Fibroblast of peridontal ligament (primary cell): Measurements from ENCODE around the gene PPEF1.
A peak's percentile ranks its signal among the peaks of the same experiment; 100 is the strongest.

ENCODE experiments used
- DNase-seq: peaks from one replicate; pipeline ENCODE4 v3.0.0-alpha.2; 2010; ENCODE audit errors: extremely low read depth

The PPEF1 gene, protein sequence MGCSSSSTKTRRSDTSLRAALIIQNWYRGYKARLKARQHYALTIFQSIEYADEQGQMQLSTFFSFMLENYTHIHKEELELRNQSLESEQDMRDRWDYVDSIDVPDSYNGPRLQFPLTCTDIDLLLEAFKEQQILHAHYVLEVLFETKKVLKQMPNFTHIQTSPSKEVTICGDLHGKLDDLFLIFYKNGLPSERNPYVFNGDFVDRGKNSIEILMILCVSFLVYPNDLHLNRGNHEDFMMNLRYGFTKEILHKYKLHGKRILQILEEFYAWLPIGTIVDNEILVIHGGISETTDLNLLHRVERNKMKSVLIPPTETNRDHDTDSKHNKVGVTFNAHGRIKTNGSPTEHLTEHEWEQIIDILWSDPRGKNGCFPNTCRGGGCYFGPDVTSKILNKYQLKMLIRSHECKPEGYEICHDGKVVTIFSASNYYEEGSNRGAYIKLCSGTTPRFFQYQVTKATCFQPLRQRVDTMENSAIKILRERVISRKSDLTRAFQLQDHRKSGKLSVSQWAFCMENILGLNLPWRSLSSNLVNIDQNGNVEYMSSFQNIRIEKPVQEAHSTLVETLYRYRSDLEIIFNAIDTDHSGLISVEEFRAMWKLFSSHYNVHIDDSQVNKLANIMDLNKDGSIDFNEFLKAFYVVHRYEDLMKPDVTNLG

DNA sequence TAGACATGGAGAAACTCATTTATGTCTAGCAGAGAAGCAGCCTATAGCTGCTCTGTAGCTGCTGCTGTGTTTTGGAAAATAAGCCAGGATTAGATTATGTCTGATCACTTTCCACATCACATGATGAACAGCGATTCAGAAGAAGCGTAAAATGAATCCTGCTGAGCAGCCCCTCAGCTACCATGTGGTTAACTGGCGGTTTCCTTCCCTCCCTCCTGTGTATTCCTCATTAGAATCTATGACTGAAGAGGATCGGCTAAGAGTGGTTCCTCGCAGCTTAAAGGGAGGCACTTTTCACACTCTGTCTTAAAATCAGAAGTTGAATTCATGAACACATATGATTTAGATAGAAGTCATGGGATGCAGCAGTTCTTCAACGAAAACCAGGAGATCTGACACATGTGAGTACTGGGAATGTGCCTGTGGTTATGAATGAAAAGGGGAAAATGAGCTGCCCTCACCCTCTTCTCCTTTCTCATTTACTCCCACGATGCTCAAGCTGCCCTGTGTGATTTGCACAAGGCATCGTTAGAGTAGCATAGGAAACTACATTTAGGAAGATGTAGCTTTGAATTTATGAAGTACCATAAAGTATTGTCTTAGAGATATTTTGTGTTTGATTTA, at the start of gene PPEF1:
TSS of gene PPEF1 (plus strand) at position 220 of the 624 bp plus-strand sequence. CDS start at position 356, 136 bp downstream.
- DNase-seq: no peak

DNA sequence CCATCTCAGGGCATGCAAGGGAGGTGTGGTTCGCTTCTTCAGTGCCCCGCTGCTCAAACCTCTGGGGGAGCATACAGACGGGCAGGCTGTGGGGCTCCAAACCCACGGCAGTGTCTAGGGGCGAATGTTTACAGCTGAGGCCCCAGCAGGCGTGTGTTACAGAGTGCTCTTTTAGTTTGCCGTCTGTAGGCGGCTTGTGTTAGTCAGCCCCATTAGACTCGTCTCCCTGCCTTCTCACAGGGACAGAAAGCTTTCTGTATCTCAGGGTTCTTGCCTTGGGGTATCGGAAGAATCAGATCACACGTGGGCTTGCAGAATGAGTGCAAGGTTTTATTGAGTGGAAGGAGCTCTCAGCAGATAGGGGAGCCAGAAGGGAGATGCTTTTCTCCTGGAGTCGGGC, 46.2 kb upstream of the PPEF1 start:
- DNase-seq: no peak

DNA sequence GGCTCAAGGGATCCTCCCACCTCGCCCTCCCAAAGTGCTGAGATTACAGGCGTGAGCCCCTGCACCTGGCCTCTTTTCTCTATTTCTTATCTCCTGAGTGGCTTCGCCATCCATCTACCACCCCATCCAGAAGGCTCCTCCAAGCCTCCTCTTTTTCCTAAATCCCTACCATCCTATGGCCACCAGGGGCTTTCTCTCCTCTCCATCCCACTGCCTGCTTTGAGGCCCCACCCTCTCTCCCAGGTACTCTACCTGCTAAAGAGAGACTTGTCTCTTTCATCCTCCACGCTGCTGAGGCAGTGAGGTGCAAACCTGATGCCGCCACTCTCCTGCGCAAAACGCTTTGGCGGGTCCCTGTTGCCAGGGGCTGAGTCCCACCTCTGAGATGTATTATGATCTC, 42.5 kb upstream of the PPEF1 start:
- DNase-seq: no peak

DNA sequence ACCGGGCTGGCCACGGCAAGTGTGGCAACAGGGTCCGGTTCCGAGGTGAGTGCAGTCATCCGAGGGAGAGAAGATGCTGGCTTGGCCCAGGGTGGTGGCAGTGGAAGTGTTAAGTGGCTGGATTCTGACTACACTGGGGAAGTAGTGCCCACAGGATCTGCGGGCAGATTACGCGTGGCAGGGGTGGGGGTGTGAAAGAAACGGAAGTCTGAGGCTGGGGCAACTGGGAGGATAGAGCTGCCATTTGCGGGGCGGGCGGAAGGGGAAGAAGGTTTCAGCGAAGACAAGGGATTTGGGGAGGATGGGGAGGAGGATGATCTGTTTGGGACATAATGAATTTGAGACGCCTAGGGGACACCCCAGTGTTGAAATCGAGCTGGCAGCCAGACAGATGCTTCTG, 40.8 kb upstream of the PPEF1 start:
- no peak for DNase-seq

DNA sequence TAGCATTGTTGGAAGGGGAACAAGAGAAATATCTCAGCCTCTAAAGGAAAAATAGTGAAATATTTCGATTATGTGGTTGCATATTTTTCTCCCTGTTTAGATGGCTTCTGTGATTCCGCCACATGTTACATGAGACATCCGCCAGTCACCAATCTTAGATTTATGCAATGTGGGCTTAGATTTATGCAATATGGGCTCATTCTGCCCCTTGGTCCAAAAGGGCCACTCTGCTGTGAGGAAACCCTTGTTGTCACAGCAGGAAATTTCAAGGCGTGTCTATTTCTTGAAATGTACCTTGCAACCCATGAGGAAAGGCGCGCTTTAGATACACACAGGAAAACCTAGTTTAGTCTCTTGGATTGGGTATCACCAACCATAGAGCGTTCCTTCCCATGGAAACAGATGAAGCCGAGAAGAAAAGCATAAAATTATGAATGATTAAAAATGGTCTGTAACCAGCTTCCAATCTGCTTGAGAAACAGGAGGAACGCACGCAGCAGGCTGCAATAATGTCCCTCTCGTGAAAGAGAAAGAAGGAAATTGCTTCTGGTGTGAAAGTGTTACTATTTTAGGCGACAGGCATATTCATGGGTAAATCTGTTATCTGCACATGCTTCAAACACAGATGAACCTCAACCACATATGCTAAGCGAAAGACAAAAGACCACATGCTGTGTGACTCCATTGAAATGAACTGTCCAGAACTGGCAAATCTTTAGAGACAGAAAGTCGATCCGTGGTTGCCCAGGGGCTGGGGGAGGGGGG, 39.2 kb upstream of the PPEF1 start:
- DNase-seq: no peak

DNA sequence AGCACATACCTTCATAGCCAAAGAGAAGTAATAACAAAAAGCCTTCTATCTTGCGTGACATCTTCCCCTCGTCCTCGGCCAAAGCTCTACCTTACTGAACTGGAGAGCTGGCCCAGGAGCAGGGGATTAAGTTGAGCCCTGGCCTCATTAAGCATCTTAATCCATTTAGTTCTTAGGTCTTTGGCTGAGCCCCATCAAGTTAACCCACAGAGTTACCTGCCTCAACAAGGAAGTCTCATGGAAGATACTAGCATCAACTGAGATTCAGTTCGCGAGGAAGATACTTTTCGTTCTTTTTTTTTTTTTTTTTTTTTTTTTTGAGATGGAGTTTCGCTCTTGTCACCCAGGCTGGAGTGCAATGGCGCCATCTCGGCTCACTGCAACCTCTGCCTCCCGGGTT, 35.4 kb upstream of the PPEF1 start, which contains the start of gene RS1:
TSS of gene RS1 (minus strand) at position 101 of the 400 bp plus-strand sequence. CDS start at position 61, 40 bp downstream.
- no peak for DNase-seq

DNA sequence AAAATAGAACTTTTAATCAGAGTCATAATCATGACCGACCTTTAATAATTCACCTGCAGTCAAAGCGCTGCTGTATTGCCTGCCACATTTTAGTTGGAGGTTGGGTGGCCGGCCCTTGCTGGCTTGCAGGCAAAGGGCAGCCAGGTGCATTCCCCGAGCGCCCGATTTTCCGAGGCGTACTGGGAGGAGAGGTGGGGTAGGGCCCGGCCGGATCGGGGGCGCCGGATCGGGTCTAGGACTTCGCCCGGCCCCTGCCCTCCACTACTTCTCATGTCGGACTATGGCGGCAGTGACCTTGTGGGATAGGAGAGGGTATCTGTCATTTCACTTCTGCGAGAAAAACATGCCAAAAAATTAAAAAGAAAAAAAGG, 33.0 kb upstream of the PPEF1 start:
- no peak for DNase-seq

DNA sequence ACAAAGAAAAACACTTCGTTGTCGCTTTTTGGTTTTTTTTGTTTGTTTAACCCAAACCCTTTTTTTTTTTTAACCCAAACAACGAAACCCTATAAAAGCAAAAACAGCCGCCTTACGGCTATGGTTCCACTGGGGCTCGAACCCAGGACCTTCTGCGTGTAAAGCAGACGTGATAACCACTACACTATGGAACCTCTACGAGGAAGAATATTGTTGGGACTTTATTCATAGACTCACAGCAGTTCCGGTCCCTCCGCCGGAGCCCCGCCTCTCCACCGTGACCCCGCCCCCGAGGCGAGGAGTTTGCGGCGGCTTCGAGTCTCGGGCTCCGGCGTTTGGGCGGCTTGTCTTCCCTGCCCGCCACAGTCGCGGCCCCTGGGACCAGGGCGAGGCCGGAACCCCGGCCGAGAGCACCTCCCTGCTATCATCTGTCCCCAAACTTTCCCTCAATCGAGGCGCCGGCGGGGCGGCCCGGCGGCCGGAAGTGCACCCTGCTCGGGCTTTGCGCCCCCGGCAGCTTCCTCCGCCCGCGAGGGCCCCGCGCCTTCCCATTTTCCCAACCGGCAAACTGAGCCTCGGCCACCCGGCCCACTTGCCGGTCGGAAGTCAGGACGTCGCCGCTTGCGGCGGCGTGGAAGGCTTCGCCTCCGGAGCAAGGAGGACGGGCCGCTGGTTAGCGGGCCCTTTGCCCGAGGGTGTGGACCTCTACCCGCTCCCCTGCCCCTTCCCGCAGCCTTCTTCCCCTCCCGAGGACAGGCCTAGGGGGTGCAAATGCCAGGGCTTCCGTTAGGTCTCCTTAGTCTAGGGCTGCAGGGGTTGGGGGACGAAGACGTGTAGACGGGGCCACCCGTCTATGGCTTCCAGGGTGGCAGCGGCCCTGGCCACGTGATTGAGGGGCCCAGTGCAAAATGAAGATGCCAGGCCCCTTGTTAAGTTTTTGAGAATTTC, 32.4 kb upstream of the PPEF1 start:
- DNase-seq: peak; percentile 72

DNA sequence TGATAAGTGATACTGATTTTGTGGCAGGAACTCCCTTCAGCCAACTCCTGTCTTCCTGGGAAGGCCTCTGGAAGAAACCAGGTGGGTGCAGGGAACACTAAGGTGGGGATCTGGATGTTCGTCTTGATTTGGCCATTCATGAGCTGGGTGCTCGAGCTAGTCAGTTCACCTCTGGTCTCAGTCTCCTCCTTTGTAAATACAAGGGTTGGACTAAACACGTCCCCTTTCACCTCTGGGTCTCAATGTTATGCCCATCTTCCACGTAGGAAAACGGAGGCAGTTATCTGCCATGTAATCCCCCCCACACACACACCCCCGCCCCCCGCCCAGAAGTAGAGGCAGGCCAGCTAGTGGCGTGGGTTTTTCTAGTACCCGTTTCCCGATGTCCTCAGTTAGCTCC, 31.4 kb upstream of the PPEF1 start:
- DNase-seq: no peak

DNA sequence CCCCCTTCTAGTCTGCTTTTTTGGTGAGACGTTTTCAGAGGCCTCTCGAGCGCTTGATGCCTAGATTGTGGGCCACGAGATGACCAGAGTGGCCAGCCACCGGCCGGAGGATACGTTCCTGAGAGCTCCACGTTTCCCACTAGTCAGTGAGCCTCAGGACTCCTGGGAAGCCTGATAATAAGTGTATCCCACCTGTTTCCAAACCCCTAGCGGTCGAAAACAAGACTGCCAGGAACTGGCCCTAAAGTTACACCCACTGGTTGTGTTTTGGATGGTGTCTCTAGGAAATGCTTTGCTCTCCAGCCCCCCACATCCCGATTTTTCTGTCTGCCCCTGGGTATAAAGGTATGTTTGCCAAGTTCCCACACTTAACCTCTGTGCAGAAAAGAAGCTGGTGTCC, 31.0 kb upstream of the PPEF1 start:
- no peak for DNase-seq

DNA sequence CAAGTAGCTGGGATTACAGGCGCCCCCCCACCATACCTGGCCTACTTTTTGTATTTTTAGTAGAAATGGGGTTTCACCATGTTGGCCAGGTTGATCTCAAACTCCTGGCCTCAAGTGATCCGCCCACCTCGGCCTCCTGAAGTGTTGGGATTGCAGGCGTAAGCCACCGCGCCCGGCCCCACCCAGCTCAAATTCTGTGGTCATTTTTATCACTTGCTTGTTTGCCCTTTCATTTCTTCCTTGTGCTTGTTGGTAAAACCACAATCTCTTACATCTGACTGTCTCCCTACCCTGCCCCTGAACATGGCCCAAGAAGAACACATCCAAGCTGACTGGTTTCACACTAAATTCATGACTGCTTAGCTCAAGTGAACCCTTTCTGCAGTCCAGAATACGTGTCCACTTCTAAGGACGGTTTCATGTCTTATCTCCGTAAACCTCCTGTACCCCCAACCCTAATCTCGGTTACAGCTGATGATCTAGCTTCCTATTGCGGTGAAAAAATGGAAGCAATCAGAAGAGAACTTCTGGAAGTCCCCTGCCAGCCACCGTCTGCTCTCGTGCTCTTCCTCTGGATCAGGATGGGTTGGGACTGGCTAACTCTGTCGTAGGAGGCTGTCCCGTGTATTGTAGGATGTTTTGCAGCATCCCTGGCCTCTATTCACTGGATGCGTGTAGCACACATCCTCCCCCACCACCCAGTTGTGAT, 30.1 kb upstream of the PPEF1 start:
- no peak for DNase-seq

DNA sequence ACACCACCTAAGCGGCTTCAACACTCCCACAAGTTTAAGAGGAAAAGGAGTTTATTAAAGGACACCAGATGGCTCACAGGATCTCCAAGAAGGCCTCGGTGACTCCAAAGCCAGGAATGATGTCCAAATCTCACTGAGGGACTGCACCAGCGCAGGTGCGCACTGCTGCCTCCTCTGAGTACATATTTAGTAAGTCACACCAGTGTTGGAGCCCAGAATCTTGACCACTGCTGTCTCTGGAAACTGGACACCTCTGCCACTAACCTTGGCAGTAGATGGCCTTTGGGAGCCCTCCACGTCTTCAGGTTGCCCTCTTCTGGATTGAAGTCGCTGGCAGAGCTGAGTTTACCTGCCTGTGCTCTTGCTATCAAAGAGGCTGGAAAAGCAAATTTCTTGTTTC, 25.4 kb upstream of the PPEF1 start:
- DNase-seq: no peak

DNA sequence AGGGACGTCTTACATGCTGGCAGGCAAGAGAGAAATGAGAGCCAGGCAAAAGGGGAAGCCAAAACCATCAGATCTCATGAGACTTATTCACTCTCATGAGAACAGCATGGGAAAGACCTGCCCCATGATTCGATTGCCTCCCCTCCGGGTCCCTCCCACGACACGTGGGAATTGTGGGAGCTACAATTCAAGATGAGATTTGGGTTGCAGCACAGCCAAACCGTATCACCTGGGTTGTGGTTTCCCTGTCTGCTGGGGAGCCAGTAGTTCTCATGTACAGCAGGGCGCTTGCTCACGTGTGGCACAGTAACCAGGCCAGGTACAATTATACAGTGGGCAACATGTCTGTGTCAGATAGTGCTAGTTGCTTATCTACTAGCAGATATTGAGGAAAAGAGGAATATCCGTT, 24.5 kb upstream of the PPEF1 start:
- no peak for DNase-seq

DNA sequence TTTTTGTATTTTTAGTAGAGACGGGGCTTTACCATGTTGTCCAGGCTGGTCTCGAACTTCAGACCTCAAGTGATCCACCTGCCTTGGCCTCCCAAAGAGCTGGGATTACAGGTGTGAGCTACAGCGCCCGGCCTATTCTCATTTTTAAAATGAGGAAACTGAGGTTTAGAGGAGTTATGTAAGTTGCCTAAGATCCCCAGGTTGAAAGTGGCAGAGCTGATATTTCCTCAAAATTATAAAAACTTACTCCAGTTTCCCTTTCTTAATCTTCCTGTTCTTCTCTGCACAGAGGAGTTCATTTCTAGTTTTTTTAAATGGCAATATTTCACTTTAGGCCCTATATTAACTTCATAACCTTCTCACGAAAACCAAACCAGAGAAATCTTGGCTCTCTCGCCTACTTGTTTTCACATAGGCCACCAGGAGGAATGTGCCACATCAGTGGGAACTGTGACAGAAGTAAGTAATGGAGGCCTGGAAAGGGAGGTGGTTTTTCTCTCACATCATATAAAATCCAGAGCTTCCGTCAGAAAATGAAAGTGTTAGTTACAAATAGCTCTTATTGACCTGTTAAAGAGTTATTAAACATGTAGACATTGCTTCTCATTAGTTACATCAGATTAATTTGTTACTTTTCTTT, 19.5 kb upstream of the PPEF1 start:
- no peak for DNase-seq

DNA sequence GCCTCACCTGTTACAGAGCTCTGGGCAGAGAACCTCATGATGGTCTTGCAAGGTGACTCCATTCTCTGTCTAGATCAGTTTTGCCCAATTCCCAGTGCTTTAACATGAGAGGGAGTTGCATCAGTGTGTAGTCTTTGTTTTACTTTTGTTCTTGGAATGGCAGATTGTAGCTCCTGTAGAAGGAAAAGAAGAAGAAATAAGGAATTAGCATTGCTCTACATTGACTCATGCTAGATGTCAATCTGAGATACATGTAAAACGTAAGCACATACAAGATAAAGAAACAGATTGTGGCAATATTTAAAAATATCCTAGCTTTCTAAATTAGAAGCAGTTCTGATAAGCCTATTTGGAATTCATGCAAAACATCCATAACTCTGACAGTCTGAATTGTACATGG, 16.0 kb upstream of the PPEF1 start:
- no peak for DNase-seq

DNA sequence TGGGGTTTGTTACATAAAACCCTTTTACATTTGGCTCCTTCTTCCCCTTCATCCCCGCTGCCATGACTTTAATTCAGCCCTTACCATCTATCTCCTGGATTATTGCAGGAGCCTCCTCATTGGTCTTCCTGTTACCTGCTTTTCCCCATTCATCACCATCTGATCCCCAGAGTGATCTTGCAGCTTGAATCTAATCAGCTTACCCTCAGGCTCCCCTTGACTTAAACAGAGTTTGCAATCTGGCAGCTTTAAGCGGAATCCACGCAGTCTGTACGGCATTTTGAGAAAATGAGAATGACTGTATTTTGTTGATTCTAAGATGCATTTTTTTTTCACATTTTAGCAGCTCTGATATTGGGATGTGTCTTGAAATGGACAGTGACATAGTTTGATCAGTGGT, 14.9 kb upstream of the PPEF1 start:
- DNase-seq: no peak

DNA sequence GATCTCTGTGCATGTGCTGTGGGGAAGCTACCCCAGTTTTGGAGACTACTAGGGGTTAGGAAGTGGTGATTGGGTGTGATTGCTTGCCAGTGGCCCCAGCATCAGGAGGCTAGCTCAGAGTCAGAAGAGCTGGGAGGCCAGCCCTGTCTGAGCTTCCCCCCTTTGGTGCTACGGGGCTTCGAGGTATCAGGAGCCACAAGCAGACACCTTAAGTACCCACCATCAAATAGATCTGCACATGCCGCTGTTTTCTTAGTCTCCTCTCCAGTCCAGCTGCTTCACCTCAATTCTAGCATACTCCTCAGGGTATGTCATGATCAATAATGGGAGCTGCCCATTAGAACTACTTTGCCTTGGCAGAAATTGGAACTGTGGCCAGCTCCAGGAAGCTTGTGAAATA, 10.8 kb upstream of the PPEF1 start:
- no peak for DNase-seq

DNA sequence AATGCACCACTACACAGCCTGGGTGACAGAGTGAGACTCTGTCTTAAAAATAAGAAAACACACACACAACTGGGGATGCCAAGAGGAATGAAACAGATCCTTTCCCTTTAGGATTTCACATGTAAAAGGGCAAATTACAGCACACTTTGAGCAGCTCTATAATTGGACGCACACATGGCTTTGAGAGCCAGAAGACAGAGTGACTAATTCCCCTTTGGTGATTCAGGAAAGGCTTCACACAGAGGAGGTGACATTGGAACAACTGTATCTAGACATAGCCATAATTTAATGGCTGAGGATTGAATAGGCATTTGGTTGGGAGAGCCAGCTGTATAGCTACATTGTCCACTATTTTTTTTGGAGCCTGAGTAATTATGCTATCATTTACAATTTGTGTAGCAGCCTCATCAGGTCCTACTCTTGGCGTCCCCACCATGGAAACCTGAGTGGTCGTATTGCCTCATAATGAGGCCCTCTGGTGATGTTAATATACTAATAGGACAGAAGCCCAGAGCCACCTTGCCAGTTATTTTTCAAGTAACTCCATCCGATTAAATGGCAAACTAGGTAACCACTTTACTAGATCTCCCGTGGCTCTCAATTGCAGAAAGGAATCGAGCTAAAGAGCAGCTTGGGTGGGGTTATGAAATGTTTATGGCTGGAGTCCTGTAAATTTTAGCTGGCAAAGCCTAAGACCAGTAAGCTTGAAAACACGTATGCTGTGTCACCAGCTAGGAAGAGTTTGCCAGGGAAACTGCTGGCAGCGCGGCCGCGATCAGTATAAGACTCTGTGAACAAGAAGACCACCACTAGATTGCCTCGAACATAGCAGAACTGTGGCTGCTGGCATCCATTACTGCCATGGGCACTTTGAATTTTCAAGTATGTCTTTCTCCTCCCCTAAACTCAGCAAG, 8.5 kb upstream of the PPEF1 start:
- DNase-seq: no peak
